H1 (cell line): ENCODE measurements around the gene GRID1. TPM values are rescaled to one million over a fixed set of nuclear protein-coding genes. Genes with fewer than 3 reads are reported as not detected.

Source experiments
- ASH2L ChIP-seq: fragments of 200-600, 300-600 bp; sonication (generic); IDR thresholded peaks from one replicate; pipeline ENCODE4 v1.7.1; 2017; ENCODE audit warnings: low read length
- polyA plus RNA-seq, 7 experiments: library from polyadenylated mRNA; depleted of rRNA in 3 of 7; stranded (reverse) in 5 of 7; unstranded in 2 of 7; fragments of >200 nt in 5 of 7; fragments of 200-250 nt in 2 of 7; gene quantifications; 1 replicate in 5 of 7; 2 replicates in 1 of 7; 4 replicates in 1 of 7; pipeline versions ENCODE4 v1.2.1 to v1.2.3, GENCODE V29; 2011 to 2013; ENCODE audit warnings: missing spikeins in 2 of 7, mixed read lengths in 2 of 7
- total RNA-seq: library from RNA; stranded (reverse); fragmentation: NEBNext Ultra II Directional; extraction: Animal tissue kit (Norgen Biotek cat#: 25700); gene quantifications from 2 replicates; pipeline ENCODE4 v1.2.1, GENCODE V29; 2021
- TF ChIP-seq, protein P1 (sequence below): fragments of 300-600 bp; sonication (generic); IDR thresholded peaks from 2 replicates; pipeline ENCODE4 v1.7.1; 2012; ENCODE audit warnings: low read length, moderate library complexity, mild to moderate bottlenecking, inconsistent platforms; ENCODE audit not compliant: insufficient replicate concordance

GRID1 gene
- total and polyA plus RNA-seq, 2 of the 8 experiments (the other 6 are each of a cell fraction or from before 2014, with no cell fraction given), result 0.22 to 0.30 TPM

DNA sequence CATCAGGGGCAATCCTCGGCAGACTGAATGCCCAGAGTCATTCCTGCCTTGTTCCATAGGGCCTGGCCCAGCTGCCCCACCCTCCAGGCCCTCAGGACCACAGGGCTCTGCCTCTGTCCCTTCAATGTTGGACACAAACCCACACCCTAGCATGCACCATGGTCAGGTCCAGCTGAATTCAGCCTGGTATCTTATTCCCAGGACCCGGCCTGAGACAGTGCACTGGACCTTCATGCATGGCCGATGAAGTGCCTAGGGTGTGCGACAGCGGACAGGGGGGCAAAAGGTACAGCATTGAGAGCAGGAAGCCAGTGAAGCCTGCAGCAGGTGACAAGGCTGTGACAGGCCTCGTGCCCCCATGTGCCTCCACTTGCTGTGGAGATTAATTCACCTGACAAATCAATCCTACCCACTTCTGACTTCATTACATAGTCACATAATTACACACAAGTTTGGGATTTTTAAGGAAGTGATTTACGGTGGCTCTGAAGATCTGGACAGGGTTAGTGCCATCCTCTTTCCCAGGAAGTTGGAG is 261.9 kb downstream of the GRID1 start (continued):
- TF ChIP-seq, protein P1, sequence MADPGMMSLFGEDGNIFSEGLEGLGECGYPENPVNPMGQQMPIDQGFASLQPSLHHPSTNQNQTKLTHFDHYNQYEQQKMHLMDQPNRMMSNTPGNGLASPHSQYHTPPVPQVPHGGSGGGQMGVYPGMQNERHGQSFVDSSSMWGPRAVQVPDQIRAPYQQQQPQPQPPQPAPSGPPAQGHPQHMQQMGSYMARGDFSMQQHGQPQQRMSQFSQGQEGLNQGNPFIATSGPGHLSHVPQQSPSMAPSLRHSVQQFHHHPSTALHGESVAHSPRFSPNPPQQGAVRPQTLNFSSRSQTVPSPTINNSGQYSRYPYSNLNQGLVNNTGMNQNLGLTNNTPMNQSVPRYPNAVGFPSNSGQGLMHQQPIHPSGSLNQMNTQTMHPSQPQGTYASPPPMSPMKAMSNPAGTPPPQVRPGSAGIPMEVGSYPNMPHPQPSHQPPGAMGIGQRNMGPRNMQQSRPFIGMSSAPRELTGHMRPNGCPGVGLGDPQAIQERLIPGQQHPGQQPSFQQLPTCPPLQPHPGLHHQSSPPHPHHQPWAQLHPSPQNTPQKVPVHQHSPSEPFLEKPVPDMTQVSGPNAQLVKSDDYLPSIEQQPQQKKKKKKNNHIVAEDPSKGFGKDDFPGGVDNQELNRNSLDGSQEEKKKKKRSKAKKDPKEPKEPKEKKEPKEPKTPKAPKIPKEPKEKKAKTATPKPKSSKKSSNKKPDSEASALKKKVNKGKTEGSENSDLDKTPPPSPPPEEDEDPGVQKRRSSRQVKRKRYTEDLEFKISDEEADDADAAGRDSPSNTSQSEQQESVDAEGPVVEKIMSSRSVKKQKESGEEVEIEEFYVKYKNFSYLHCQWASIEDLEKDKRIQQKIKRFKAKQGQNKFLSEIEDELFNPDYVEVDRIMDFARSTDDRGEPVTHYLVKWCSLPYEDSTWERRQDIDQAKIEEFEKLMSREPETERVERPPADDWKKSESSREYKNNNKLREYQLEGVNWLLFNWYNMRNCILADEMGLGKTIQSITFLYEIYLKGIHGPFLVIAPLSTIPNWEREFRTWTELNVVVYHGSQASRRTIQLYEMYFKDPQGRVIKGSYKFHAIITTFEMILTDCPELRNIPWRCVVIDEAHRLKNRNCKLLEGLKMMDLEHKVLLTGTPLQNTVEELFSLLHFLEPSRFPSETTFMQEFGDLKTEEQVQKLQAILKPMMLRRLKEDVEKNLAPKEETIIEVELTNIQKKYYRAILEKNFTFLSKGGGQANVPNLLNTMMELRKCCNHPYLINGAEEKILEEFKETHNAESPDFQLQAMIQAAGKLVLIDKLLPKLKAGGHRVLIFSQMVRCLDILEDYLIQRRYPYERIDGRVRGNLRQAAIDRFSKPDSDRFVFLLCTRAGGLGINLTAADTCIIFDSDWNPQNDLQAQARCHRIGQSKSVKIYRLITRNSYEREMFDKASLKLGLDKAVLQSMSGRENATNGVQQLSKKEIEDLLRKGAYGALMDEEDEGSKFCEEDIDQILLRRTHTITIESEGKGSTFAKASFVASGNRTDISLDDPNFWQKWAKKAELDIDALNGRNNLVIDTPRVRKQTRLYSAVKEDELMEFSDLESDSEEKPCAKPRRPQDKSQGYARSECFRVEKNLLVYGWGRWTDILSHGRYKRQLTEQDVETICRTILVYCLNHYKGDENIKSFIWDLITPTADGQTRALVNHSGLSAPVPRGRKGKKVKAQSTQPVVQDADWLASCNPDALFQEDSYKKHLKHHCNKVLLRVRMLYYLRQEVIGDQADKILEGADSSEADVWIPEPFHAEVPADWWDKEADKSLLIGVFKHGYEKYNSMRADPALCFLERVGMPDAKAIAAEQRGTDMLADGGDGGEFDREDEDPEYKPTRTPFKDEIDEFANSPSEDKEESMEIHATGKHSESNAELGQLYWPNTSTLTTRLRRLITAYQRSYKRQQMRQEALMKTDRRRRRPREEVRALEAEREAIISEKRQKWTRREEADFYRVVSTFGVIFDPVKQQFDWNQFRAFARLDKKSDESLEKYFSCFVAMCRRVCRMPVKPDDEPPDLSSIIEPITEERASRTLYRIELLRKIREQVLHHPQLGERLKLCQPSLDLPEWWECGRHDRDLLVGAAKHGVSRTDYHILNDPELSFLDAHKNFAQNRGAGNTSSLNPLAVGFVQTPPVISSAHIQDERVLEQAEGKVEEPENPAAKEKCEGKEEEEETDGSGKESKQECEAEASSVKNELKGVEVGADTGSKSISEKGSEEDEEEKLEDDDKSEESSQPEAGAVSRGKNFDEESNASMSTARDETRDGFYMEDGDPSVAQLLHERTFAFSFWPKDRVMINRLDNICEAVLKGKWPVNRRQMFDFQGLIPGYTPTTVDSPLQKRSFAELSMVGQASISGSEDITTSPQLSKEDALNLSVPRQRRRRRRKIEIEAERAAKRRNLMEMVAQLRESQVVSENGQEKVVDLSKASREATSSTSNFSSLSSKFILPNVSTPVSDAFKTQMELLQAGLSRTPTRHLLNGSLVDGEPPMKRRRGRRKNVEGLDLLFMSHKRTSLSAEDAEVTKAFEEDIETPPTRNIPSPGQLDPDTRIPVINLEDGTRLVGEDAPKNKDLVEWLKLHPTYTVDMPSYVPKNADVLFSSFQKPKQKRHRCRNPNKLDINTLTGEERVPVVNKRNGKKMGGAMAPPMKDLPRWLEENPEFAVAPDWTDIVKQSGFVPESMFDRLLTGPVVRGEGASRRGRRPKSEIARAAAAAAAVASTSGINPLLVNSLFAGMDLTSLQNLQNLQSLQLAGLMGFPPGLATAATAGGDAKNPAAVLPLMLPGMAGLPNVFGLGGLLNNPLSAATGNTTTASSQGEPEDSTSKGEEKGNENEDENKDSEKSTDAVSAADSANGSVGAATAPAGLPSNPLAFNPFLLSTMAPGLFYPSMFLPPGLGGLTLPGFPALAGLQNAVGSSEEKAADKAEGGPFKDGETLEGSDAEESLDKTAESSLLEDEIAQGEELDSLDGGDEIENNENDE, result no peak
- TF ChIP-seq ASH2L, result no peak
